EL (cell line): ENCODE data around the gene SOHLH1.

Experiments used
- DNase-seq: peaks from one replicate; pipeline ENCODE4 v3.0.0-alpha.2; 2016

The SOHLH1 gene

GRCh38 chr9:135655317-135655716, 44.0 kb downstream of the SOHLH1 start:
- no peak for DNase-seq

GRCh38 chr9:135650408-135650807, 48.9 kb downstream of the SOHLH1 start:
- DNase-seq, result no peak

DNA sequence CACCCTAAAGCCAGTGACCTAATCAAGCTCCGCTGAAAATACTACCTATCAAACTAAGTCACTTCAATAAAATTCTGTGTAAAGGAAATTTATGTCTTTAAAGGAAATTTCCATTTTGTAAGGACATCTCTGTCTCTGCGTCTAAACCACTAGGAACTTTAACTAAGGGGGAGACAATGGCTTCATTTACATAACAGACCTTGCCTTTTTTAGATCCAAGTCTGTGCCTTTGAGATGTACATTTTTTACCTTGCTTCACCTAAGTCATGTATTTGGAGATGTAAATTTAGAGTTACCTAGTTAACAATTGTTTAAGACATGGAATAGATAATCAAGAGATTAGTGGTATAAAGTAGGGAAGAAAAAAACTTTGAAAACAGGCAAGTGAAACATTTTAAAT, 49.8 kb downstream of the SOHLH1 start:
- DNase-seq, result no peak

DNA sequence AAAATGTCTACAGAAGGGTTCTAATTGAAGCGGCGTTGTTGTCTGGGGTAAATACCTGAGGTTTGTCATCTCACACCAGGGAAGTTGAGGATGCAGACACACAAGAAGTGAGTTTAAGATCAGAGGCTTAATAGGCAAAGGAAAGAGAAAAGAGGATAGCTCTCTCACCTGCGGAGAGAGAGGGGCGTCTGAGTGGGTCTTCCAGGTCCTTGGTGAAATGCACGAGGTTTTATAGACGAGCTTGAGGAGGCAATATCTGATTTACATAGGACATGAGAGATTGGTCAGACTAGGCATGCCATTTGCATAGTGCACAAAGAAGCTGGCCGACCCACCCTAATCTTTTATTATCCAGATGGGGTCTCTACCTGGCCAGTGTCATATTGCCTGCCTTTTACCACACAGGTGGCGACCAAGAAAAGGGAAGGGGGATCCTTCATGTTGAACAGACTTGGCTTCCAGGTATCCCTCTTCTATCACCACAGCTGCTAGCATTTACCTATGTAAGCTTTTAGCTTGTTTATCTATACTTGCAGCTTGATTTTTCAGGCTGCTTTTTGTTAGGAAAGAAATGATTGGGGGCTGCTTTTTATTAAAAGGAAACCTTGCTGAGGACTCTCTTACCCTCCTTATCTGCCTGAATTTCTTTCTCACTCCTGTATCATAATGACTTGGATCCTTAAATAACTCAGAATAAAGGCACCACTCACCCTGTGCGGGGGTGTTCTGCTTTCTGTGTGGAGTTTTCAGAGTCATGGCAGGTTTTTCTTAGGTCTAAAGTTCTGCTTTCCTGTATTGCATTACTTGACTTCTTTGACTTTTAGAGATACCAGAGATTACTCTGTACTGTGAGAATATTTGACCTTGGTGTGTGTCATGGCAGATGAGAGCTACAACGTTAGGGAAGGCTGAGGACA, 50.5 kb downstream of the SOHLH1 start:
- no peak for DNase-seq

DNA sequence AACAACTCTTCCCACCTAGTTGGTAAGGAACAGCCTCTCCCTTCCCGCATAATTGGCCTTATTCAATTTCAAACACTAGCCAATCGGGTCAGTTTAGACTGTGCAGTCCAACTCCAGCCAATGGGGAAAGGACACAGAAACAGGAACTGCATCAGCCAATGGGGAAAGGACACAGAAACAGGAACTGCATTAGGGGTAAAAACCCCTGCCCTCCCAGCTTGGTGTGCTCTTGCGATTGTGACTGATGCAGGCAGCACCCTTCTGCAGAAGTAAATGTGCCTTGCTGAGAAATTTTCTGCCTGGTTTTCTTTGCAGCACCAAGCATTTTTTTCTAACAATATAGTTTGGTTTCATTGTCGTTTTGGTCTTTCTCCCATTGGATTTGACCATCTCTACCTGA, 51.4 kb downstream of the SOHLH1 start:
- DNase-seq, result no peak

GRCh38 chr9:135644631-135645218, 54.6 kb downstream of the SOHLH1 start:
- no peak for DNase-seq
